ENCODE measurements around the gene FCRL1. TPM values are rescaled to one million over a fixed set of nuclear protein-coding genes. Genes with fewer than 3 reads are reported as not detected.

The FCRL1 gene
- total and polyA plus RNA-seq, 2 of the 13 experiments (the other 11 are each of a cell fraction or from before 2014, with no cell fraction given): not detected

DNA sequence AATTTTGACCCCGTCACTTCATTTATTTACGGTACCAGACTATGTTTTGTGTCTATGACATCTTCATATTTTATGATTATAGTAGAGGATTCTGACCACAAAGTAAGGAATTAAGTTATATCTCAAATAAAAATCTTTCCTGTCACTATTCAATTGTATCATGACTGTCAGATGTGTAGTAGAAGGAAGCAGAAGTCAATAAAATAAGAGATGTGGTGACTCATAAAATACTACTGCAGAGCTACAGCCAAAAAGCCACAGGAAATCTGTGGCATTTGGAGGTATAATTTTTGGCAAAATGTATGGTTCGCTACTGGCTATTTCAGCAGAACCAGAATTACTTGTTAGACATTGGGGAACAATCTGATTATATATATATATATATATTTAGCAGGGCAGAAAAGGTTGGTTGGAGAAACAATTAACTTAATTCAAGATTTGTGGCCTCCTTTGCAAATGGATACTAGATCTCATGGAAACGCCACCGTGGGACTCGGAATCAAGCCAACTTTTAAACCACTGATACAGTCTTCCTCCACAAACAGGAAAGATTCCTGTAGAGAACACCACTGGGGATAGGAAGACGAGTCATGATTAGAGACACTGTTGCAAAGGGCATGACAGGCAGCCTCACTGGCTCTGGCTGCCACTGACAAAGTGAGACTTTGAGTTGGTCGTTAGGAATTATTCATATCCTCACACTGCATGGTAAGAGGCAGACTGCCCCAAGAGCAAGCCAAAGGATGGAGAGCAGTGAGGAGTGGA lies 48.1 kb downstream of the FCRL1 start:
- POLR2A ChIA-PET: no interaction called here
- Histone ChIP-seq H3K4me1 (ENCODE audit: insufficient read depth, low read length) (no peaks in the 10 kb centered on the region), H3K4me3 (replicated peaks in 1 of 3; ENCODE audit: insufficient read depth in 1 of 3, low read depth in 2 of 3, low read length in 3 of 3) (no peak overlapping the region), H3K27me3 (ENCODE audit: control insufficient read depth in 1 of 2, insufficient read depth in 2 of 2, low read length in 2 of 2) (no peaks in the 10 kb centered on the region), H4K20me1 (ENCODE audit: insufficient read depth, low read length) (no peaks in the 10 kb centered on the region), H3K4me2 (ENCODE audit: low read depth, low read length) (no peak overlapping the region), H3K79me2 (ENCODE audit: insufficient read depth, low read length) (no peaks in the 10 kb centered on the region), H3K9me3 (ENCODE audit: low read length) (no peaks in the 10 kb centered on the region), H3K27ac (ENCODE audit: extremely low read length, insufficient read depth, low read length) (no peak overlapping the region), H2AFZ (ENCODE audit: low read length) (no peak overlapping the region), H3K9ac (ENCODE audit: insufficient read depth, low read depth, low read length) (no peak overlapping the region), H3K36me3 (replicated peaks in 1 of 2; ENCODE audit: control insufficient read depth in 1 of 2, insufficient read depth in 2 of 2, low read length in 2 of 2) (no peaks in the 10 kb centered on the region)
- CTCF ChIA-PET (ENCODE audit: low intra/inter-chr PET ratio, low total read pairs): no interaction called here
- intact Hi-C loops (cut with micrococcal nuclease; ENCODE audit: unreplicated experiment) (no loop called here), in situ Hi-C loops (cut with HindIII; ENCODE audit: extremely low pct_ligation_motif_present, low pct_unique_long_range_greater_than_20kb) (no loop called here)
- no TSS peak for BruUV-seq (replicated peaks)
- TF ChIP-seq RXRA (CRISPR knock-in tag; IDR thresholded peaks at IDR 0.05) (no peak), GATAD2A (CRISPR knock-in tag; IDR thresholded peaks at IDR 0.05) (no peak), ZNF709 (CRISPR knock-in tag; IDR thresholded peaks at IDR 0.05) (no peak), ZNF766 (CRISPR knock-in tag; IDR thresholded peaks at IDR 0.05; ENCODE audit: borderline replicate concordance) (no peak), EEA1 (CRISPR knock-in tag; IDR thresholded peaks at IDR 0.05; ENCODE audit: borderline replicate concordance) (no peak), ZFP36 (IDR thresholded peaks at IDR 0.05; ENCODE audit: borderline replicate concordance, low read depth, low read length, partially characterized antibody) (no peak), NFIB (CRISPR knock-in tag; IDR thresholded peaks at IDR 0.05; ENCODE audit: borderline replicate concordance) (no peak), ZFAT (CRISPR knock-in tag; conservative IDR thresholded peaks at IDR 0.05) (no peak)
- TF ChIP-seq, protein P1, sequence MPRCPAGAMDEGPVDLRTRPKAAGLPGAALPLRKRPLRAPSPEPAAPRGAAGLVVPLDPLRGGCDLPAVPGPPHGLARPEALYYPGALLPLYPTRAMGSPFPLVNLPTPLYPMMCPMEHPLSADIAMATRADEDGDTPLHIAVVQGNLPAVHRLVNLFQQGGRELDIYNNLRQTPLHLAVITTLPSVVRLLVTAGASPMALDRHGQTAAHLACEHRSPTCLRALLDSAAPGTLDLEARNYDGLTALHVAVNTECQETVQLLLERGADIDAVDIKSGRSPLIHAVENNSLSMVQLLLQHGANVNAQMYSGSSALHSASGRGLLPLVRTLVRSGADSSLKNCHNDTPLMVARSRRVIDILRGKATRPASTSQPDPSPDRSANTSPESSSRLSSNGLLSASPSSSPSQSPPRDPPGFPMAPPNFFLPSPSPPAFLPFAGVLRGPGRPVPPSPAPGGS (CRISPR knock-in tag; IDR thresholded peaks at IDR 0.05): no peak
- TF ChIP-seq, protein P2, sequence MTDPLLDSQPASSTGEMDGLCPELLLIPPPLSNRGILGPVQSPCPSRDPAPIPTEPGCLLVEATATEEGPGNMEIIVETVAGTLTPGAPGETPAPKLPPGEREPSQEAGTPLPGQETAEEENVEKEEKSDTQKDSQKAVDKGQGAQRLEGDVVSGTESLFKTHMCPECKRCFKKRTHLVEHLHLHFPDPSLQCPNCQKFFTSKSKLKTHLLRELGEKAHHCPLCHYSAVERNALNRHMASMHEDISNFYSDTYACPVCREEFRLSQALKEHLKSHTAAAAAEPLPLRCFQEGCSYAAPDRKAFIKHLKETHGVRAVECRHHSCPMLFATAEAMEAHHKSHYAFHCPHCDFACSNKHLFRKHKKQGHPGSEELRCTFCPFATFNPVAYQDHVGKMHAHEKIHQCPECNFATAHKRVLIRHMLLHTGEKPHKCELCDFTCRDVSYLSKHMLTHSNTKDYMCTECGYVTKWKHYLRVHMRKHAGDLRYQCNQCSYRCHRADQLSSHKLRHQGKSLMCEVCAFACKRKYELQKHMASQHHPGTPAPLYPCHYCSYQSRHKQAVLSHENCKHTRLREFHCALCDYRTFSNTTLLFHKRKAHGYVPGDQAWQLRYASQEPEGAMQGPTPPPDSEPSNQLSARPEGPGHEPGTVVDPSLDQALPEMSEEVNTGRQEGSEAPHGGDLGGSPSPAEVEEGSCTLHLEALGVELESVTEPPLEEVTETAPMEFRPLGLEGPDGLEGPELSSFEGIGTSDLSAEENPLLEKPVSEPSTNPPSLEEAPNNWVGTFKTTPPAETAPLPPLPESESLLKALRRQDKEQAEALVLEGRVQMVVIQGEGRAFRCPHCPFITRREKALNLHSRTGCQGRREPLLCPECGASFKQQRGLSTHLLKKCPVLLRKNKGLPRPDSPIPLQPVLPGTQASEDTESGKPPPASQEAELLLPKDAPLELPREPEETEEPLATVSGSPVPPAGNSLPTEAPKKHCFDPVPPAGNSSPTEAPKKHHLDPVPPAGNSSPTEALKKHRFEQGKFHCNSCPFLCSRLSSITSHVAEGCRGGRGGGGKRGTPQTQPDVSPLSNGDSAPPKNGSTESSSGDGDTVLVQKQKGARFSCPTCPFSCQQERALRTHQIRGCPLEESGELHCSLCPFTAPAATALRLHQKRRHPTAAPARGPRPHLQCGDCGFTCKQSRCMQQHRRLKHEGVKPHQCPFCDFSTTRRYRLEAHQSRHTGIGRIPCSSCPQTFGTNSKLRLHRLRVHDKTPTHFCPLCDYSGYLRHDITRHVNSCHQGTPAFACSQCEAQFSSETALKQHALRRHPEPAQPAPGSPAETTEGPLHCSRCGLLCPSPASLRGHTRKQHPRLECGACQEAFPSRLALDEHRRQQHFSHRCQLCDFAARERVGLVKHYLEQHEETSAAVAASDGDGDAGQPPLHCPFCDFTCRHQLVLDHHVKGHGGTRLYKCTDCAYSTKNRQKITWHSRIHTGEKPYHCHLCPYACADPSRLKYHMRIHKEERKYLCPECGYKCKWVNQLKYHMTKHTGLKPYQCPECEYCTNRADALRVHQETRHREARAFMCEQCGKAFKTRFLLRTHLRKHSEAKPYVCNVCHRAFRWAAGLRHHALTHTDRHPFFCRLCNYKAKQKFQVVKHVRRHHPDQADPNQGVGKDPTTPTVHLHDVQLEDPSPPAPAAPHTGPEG (CRISPR knock-in tag; IDR thresholded peaks at IDR 0.05): no peak
- TF ChIP-seq, protein P3, sequence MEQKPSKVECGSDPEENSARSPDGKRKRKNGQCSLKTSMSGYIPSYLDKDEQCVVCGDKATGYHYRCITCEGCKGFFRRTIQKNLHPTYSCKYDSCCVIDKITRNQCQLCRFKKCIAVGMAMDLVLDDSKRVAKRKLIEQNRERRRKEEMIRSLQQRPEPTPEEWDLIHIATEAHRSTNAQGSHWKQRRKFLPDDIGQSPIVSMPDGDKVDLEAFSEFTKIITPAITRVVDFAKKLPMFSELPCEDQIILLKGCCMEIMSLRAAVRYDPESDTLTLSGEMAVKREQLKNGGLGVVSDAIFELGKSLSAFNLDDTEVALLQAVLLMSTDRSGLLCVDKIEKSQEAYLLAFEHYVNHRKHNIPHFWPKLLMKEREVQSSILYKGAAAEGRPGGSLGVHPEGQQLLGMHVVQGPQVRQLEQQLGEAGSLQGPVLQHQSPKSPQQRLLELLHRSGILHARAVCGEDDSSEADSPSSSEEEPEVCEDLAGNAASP (CRISPR knock-in tag; IDR thresholded peaks at IDR 0.05; ENCODE audit: borderline replicate concordance): no peak
- no peak for FAIRE-seq
- DNase-seq (ENCODE audit: low spot score): no peak
- 11% methylated on average over 8 of the region's 8 CpGs for WGBS (ENCODE audit: low lambda C conversion rate)
- ATAC-seq: no peak

All from HepG2 (cell line).